ENCODE data around the gene GLP2R. TPM values are rescaled to one million over a fixed set of nuclear protein-coding genes. Genes with fewer than 3 reads are reported as not detected.
"Not testable (repeated sequence)": the region's sequence is repeated elsewhere in the genome, so short reads cannot be mapped to it uniquely, and the experiment has no call there.

Gene GLP2R
- total RNA-seq, 5 donors from 2014 or later (not counting 1 experiment from before 2014, with no cell fraction given): not detected

DNA sequence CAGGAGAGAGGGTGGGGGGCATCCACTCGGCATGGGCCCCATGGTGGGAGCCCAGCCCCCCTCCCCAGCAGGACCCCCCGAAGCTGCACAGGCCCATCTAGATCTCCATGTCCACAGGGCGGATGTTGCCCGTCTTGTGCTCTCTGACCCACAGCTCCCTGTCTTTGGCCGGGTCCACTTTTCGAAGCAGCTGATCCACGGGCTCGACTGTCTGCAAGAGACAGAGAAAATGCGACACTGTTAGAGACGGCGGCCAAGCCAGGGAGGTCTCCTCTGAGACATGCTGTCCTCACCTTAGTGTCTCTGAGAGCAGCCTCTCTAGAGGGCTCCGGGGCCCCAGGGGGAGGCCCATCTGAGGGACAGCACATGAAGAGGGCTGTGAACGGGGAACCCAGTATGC lies 91.4 kb downstream of the GLP2R start:
- Histone ChIP-seq H3K27me3 (replicated peaks in 1 of 2; ENCODE audit: control insufficient read depth in 2 of 2, extremely low read depth in 1 of 2, insufficient read depth in 2 of 2, low read length in 1 of 2) (no peaks in the 10 kb centered on the region), H3K36me3 (ENCODE audit: control insufficient read depth in 2 of 2, extremely low read depth in 1 of 2, insufficient read depth in 1 of 2, low read length in 1 of 2) (no peaks in the 10 kb centered on the region), H3K9me3 (no peaks in the 10 kb centered on the region), H3K27ac (ENCODE audit: low read length) (no peak overlapping the region), H3K4me1 (ENCODE audit: control insufficient read depth in 1 of 2, extremely low read depth in 1 of 2, insufficient read depth in 2 of 2, low read length in 2 of 2) (no peaks in the 10 kb centered on the region), H3K4me3 (ENCODE audit: control insufficient read depth in 1 of 2, extremely low read depth in 1 of 2, low read length in 1 of 2) (no peak overlapping the region)
- Mint-ChIP-seq H3K27ac (no peak overlapping the region), H3K4me1 (no peaks in the 10 kb centered on the region), H3K9me3 (no peaks in the 10 kb centered on the region), H3K4me3 (no peak overlapping the region), H3K27me3 (no peaks in the 10 kb centered on the region), H3K36me3 (no peaks in the 10 kb centered on the region)
- POLR2A ChIA-PET: no interaction called here
- DNase-seq: no peak
- 93% methylated on average over 10 of the region's 13 CpGs for WGBS (ENCODE audit: insufficient coverage)
- no peak for ATAC-seq (replicated peaks in 1 of 4)
- CTCF ChIA-PET: no interaction called here

DNA sequence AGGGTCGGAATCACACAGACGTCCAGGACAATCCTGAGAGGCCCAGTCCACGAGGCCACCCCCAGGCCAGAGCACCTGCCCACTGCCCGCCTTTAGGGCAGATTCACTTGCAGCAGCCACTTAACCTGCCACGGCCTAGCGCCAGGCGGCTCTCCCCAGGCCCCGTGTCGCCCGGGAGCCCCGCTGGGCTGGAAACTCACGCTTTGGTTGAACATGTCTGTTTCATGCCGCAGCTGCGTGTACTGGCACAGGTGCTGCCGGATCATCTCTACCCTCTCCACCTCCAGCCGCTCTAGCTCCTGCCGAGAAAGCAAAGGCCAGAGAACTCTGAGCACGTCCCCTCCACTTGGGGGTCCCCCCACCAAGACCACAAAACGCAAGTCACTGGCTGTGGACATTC lies 92.1 kb downstream of the GLP2R start:
- ATAC-seq (replicated peaks in 1 of 4) (no peak), DNase-seq (no peak)
- H3K27ac Mint-ChIP-seq: no peak overlapping the region
- Histone ChIP-seq H3K4me3 (ENCODE audit: control insufficient read depth in 1 of 2, extremely low read depth in 1 of 2, low read length in 1 of 2) (no peak overlapping the region), H3K27ac (ENCODE audit: low read length) (no peak overlapping the region), H3K27me3 (replicated peaks in 1 of 2; ENCODE audit: control insufficient read depth in 2 of 2, extremely low read depth in 1 of 2, insufficient read depth in 2 of 2, low read length in 1 of 2) (no peaks in the 10 kb centered on the region), H3K4me1 (ENCODE audit: control insufficient read depth in 1 of 2, extremely low read depth in 1 of 2, insufficient read depth in 2 of 2, low read length in 2 of 2) (no peaks in the 10 kb centered on the region), H3K36me3 (ENCODE audit: control insufficient read depth in 2 of 2, extremely low read depth in 1 of 2, insufficient read depth in 1 of 2, low read length in 1 of 2) (no peaks in the 10 kb centered on the region), H3K9me3 (no peaks in the 10 kb centered on the region)
- no peaks in the 10 kb centered on the region for H3K36me3 Mint-ChIP-seq
- no peaks in the 10 kb centered on the region for H3K4me1 Mint-ChIP-seq
- ChIA-PET POLR2A (no interaction called here), CTCF (no interaction called here)
- no peak overlapping the region for H3K4me3 Mint-ChIP-seq
- no peaks in the 10 kb centered on the region for H3K27me3 Mint-ChIP-seq
- whole genome bisulfite sequencing (ENCODE audit: insufficient coverage): 93% methylated on average over 18 of the region's 19 CpGs
- H3K9me3 Mint-ChIP-seq: no peaks in the 10 kb centered on the region

DNA sequence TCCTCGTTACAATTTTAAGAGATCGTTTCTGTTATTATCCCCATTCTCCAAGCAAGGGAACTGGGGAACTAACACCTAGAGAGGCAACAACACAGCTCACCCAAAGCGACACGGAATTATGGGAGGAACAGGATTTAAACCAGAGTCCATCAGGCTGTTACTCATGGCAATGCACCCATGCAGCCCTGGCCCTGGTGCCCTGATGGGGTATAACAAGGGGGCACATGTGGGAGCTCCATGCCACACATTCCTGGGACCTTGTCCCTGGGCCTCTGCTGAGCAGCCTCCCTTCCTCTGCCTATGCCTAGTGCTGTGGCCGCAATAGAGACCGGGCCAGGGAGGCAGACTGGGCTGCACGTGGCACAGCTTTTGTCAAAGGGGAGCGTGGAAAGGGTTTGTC lies 92.6 kb downstream of the GLP2R start:
- H3K27me3 Mint-ChIP-seq: no peaks in the 10 kb centered on the region
- Histone ChIP-seq H3K27ac (ENCODE audit: low read length) (no peak overlapping the region), H3K4me3 (ENCODE audit: control insufficient read depth in 1 of 2, extremely low read depth in 1 of 2, low read length in 1 of 2) (no peak overlapping the region), H3K36me3 (ENCODE audit: control insufficient read depth in 2 of 2, extremely low read depth in 1 of 2, insufficient read depth in 1 of 2, low read length in 1 of 2) (no peaks in the 10 kb centered on the region), H3K4me1 (ENCODE audit: control insufficient read depth in 1 of 2, extremely low read depth in 1 of 2, insufficient read depth in 2 of 2, low read length in 2 of 2) (no peaks in the 10 kb centered on the region), H3K9me3 (no peaks in the 10 kb centered on the region), H3K27me3 (replicated peaks in 1 of 2; ENCODE audit: control insufficient read depth in 2 of 2, extremely low read depth in 1 of 2, insufficient read depth in 2 of 2, low read length in 1 of 2) (no peaks in the 10 kb centered on the region)
- POLR2A ChIA-PET: no interaction called here
- no peak overlapping the region for H3K4me3 Mint-ChIP-seq
- no peak for DNase-seq
- no peak for ATAC-seq (replicated peaks in 1 of 4)
- CTCF ChIA-PET: no interaction called here
- H3K27ac Mint-ChIP-seq: no peak overlapping the region
- 92% methylated on average over 4 of the region's 8 CpGs for WGBS (ENCODE audit: insufficient coverage)
- no peaks in the 10 kb centered on the region for H3K4me1 Mint-ChIP-seq
- H3K9me3 Mint-ChIP-seq: no peaks in the 10 kb centered on the region
- H3K36me3 Mint-ChIP-seq: no peaks in the 10 kb centered on the region

DNA sequence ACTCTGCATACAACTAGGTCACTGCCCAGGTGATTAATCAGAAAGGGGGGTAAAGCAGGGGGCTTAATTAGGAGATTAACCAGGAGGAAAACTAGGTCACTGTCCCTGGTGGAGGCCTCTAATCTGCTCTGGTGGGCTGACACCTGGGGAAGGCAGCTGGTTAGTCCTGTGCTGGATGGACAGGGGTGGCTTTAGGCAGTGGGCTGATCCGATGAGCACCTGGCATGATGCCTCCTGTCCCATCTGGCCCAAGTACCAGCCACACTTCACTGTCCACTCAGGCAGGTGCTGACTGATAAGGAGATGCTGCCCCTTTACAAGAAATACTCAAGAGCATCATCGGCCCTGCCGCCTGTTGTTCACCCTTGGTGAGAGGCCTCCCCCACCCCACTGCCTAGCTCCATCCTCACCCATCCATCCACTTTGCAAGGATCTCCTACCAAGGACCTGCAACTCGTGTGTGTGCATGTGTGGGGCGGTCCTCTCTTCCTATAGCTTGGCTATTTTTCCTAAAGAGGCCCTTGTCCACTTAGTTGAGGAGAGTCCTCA lies 93.2 kb downstream of the GLP2R start:
- Histone ChIP-seq H3K4me1 (ENCODE audit: control insufficient read depth in 1 of 2, extremely low read depth in 1 of 2, insufficient read depth in 2 of 2, low read length in 2 of 2) (no peaks in the 10 kb centered on the region), H3K9me3 (no peaks in the 10 kb centered on the region), H3K4me3 (ENCODE audit: control insufficient read depth in 1 of 2, extremely low read depth in 1 of 2, low read length in 1 of 2) (no peak overlapping the region), H3K27ac (ENCODE audit: low read length) (no peak overlapping the region), H3K27me3 (replicated peaks in 1 of 2; ENCODE audit: control insufficient read depth in 2 of 2, extremely low read depth in 1 of 2, insufficient read depth in 2 of 2, low read length in 1 of 2) (no peaks in the 10 kb centered on the region), H3K36me3 (ENCODE audit: control insufficient read depth in 2 of 2, extremely low read depth in 1 of 2, insufficient read depth in 1 of 2, low read length in 1 of 2) (no peaks in the 10 kb centered on the region)
- H3K36me3 Mint-ChIP-seq: no peaks in the 10 kb centered on the region
- H3K4me1 Mint-ChIP-seq: no peaks in the 10 kb centered on the region
- POLR2A ChIA-PET: no interaction called here
- H3K27me3 Mint-ChIP-seq: no peaks in the 10 kb centered on the region
- H3K4me3 Mint-ChIP-seq: no peak overlapping the region
- CTCF ChIA-PET: no interaction called here
- 96% methylated on average over 4 of the region's 5 CpGs for WGBS (ENCODE audit: insufficient coverage)
- no peak for ATAC-seq (replicated peaks in 1 of 4)
- DNase-seq: no peak
- no peak overlapping the region for H3K27ac Mint-ChIP-seq
- no peaks in the 10 kb centered on the region for H3K9me3 Mint-ChIP-seq

DNA sequence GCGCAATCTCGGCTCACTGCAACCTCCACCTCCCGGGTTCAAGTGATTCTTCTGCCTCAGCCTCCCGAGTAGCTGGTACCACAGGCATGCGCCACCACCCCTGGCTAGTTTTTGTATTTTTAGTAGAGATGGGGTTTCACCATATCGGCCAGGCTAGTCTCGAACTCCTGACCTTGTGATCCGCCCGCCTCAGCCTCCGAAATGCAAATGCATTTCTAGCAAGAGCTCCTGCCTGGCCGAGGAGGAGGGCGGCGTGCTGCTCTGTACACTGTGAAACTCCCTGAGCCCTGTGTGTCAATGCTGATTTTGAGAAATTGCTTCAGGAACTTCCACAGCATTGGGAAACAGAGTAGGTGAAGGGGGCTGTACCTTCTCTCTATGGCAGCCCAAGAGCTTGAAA lies 95.5 kb downstream of the GLP2R start:
- CTCF ChIA-PET; H3K27me3 Mint-ChIP-seq; POLR2A ChIA-PET; H3K4me1 ChIP-seq (ENCODE audit: control insufficient read depth in 1 of 2, extremely low read depth in 1 of 2, insufficient read depth in 2 of 2, low read length in 2 of 2); H3K4me1 Mint-ChIP-seq; H3K27ac Mint-ChIP-seq; H3K4me3 Mint-ChIP-seq; DNase-seq; H3K9me3 Mint-ChIP-seq; H3K36me3 ChIP-seq (ENCODE audit: control insufficient read depth in 2 of 2, extremely low read depth in 1 of 2, insufficient read depth in 1 of 2, low read length in 1 of 2); H3K36me3 Mint-ChIP-seq; H3K4me3 ChIP-seq (ENCODE audit: control insufficient read depth in 1 of 2, extremely low read depth in 1 of 2, low read length in 1 of 2); H3K9me3 ChIP-seq; H3K27me3 ChIP-seq (replicated peaks in 1 of 2; ENCODE audit: control insufficient read depth in 2 of 2, extremely low read depth in 1 of 2, insufficient read depth in 2 of 2, low read length in 1 of 2); H3K27ac ChIP-seq (ENCODE audit: low read length); ATAC-seq (replicated peaks in 1 of 4): not testable (repeated sequence)
- 87% methylated on average over 6 of the region's 13 CpGs for WGBS (ENCODE audit: insufficient coverage)

DNA sequence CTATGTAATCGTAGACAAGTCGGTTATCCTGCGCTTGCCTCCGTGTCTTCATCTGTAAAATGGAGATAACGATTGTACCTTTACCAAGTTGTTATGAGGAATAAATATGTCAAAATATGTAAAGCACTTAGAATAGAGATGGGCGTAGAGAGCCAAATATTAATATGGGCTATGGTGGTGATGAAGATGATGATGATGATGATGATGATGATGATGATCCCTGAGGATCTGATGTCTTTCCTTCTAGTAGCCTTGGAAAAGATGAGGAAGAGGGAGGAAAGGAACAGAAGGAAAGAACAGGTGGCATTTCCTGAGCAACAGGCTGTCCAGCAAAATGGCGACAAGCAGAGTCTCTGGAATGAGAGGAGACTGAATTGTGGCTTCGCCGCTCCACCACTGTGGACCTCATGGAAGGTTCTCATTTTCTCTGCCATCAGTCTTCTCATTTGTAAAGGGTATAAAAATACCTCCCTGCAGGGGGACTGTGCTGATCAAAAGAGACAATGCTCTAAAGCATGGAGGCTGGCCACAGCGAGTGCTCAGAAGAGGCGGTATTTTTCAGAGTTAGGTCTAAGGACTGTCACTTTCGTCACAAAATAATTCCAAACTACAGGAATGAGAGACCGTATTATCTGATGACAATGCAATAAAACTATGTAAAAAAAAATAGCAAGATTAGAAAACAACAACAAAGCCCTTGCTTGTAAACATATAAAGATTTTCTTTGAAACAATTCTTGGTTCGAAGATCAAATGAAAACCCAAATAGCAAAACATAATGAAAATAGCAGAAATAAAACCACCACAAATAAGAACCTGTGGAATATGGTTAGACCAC lies 96.5 kb downstream of the GLP2R start:
- Mint-ChIP-seq H3K27ac (no peak overlapping the region), H3K4me3 (no peak overlapping the region), H3K27me3 (no peaks in the 10 kb centered on the region), H3K36me3 (no peaks in the 10 kb centered on the region), H3K9me3 (no peaks in the 10 kb centered on the region), H3K4me1 (peaks cover 2 to 7% (median 2%) of the 10 kb centered on the region in 3 donors)
- no peaks in the 10 kb centered on the region for H3K4me1 ChIP-seq (ENCODE audit: control insufficient read depth in 1 of 2, extremely low read depth in 1 of 2, insufficient read depth in 2 of 2, low read length in 2 of 2)
- H3K27me3 ChIP-seq (replicated peaks in 1 of 2; ENCODE audit: control insufficient read depth in 2 of 2, extremely low read depth in 1 of 2, insufficient read depth in 2 of 2, low read length in 1 of 2): no peaks in the 10 kb centered on the region
- no peak for ATAC-seq (replicated peaks in 1 of 4)
- no peaks in the 10 kb centered on the region for H3K36me3 ChIP-seq (ENCODE audit: control insufficient read depth in 2 of 2, extremely low read depth in 1 of 2, insufficient read depth in 1 of 2, low read length in 1 of 2)
- no peaks in the 10 kb centered on the region for H3K9me3 ChIP-seq
- CTCF ChIA-PET: interaction anchor here in 1 of 2 donors (0.7 kb wide), 1 partner anchor 161 kb away, joined by 4 read pairs; no protein-coding TSS in a partner anchor
- H3K27ac ChIP-seq (ENCODE audit: low read length): no peak overlapping the region
- POLR2A ChIA-PET: no interaction called here
- 89% methylated on average over 5 of the region's 14 CpGs for WGBS (ENCODE audit: insufficient coverage)
- no peak overlapping the region for H3K4me3 ChIP-seq (ENCODE audit: control insufficient read depth in 1 of 2, extremely low read depth in 1 of 2, low read length in 1 of 2)
- no peak for DNase-seq

Data from T-cell (primary cell).